Activated CD4-positive, alpha-beta T cell treated with anti-CD3 and anti-CD28 coated beads, Interleukin-2, Interleukin-4, amounts not matched to agents 100 ng/mL and 50 ng/mL, durations not matched to agents 16 hours and 8 hours (primary cell): ENCODE measurements around the gene TNFRSF18.
A peak's percentile ranks its signal among the peaks of the same experiment; 100 is the strongest.

Source experiments
- DNase-seq: peaks from one replicate; pipeline ENCODE4 v3.0.0-alpha.2; 2020; ENCODE audit warnings: low spot score

The TNFRSF18 gene

DNA sequence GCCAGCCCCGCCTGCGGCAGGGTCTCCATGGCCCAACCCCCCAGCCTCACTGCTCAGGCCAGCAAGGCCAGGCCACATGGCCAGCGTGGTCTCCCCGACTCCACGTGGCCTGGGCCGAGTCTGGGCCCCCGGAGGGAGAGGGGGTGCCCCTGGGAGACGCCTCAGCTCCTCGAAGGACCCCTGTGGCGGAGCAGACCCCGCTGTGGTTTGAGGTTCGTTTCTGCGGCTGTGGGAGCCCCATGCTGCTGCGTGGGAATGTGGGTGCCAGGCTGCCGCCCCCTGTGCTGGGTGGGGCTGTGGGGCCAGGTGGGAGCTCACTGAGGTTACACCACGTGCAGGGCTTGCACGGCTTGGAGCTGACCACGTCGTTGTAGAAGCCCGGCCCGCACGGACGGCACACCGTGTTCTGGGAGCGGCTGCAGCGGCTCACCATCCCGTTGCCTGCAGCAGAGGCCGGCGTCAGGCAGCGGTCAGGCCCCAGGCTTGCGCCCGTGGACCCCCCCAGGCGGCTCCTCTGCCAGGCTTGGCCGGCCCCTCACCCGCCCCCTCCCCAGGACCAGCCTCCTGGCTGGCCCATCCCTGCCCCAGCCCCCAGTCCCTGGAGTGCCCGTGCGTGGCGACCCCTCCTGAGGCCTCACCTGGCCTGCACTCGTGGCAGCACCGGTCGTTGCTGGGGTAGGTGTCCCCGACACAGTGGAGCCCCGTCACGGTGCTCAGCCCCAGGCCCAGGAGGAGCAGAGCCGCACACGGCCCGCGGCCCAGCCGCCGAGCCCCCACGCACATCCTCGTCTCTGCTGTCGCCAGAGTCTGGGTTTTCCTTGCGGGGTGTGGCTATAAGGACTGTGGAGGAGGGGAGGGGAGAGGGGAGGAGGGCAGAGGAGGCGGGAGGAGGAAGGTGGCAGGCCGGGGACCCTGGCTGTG lies 7.2 kb upstream of the TNFRSF18 start, which contains the start of gene TNFRSF4:
Gene TNFRSF4 (minus strand): TSS at position 809 of the 921 bp plus-strand sequence. CDS start 26 bp downstream, at position 783.
- DNase-seq: no peak

DNA sequence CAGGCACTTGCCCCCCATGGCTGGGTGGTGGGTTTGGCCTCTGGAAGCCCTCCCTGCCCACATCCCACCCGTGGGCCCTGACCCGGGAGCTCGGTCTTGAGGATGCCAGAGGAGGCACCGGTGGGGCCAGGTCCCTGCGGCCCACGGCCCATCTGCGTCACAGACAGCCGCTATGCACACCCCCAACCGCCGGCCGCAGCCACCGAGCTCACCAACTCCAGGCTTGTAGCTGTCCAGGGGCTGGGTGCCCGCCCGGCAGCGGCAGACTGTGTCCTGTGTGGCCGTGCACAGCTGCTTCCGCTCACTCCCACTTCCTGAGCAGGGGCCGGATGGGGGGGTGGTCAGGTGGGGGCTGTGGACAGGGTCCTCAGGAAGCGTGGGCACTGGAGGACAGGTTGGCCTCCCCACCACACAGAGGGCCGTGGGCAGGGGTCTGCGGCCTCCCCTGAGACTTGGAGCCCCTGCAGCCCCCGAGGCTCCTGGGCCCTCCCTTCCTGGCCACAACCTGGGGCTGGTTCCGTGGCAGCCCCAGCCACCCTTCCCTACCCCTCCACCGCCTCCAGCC lies 6.5 kb upstream of the TNFRSF18 start:
- peak; percentile 50 for DNase-seq

DNA sequence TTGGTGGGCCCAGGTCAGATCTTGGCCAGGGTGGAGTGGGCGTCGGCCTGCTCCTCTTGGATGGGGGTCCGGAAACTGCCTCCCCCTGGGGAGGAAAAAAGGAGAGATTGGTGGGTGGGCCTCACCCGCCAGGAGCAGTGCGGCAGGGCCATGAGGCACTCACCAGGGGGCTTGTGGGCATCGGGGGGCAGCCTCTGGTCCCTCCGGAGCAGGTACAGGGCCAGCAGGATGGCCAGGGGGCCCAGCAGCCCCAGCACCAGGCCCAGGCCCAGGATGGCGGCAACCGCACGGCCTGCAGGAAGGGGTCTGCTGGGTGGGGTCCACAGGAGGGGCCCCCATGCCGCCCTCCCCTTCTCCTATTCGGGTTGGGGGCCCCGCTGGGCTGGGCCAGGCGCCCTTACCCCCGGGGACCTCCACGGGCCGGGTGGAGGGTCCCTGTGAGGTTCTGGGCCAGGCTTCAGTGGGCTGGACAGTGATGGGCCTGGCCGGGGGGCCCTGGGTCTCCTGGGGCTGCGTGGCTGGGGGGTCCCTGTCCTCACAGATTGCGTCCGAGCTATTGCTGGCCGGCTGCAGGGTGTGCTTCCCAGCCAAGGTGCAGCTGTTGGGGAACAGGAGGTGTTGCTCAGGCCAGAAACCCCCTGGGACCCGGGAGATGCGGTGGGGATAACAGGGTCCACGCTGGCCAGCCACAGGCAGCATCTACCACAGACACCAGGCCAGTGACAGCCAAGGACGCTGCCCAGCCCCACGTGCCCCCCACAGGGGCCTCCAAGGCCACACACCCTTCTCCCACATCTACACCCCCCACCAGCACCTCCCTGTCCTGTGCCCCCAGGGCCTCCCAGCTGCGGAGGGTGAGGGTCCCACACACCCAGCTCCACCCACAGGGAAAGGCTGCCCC lies 5.4 kb upstream of the TNFRSF18 start:
- no peak for DNase-seq

DNA sequence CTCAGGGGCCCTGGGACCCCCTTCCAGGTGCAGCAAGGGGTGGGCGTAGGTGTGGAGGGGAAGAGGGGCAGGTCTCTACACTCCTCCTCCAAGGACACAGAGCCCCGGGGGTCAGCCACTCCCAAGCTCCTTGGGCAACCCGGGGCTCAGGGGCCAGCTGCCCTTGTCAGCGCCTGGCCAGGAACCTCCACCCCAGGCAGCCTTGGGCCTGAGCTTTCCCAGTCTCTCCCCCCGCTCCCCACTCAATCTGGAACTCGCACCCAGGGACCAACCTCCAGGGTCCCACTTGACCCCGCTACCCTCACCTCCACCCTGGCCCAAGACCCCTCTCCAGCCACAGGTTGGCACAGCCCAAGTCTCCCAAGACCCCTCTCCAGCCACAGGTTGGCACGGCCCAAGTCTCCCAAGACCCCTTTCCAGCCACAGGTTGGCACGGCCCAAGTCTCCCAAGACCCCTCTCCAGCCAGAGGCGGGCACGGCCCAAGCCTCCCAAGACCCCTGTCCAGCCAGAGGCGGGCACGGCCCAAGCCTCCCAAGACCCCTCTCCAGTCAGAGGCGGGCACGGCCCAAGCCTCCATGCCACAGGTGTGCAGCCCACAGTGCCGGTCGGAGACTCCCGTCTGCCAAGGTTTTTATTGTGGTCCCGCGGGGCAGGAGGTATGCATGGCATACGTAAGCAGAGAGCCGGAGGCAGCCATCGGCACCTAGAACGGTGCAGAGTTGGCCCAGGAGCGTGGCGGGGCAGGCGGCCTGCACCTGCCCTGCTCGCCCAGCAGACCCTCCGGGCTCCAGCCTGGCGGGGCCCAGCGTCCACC lies 4.5 kb upstream of the TNFRSF18 start:
- no peak for DNase-seq

DNA sequence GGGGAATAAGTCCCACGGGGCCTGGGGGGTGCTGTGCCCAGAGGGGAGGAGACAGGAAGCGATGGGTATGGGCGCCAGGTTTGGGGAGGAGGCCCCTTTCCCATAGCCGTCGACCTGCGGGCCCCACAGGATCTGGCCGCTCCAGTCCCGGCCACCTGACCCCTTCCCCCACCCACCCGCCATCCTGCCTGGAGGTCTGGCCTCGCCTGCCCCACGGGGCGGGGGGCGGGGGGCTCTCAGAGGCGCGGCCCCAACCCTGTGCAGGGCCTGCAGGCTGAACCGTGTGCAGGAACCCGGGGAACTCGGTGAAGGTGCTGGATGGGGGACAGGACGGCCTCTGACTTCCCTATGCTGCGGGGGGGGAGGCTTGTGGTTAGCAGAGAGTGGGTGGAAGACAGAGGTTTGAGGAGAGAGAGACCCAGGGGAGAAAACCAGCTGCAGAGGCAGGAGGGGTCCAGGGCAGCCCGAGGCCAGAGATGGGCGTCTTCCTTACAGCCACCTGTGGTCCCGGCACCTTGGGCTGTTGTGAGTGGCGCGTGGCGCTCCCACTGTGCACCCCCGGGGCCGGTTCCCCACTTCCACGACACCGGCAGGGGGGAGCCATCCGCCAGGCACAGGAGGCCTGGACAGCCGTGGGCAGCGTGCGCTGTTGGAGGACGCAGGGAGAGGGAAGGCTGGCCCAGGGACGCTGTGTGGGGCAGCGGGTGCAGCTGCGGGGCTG lies 2.5 kb upstream of the TNFRSF18 start:
- no peak for DNase-seq

- no peak for DNase-seq
These were observed 1.1 kb upstream of the TNFRSF18 start for GRCh38 chr1:1207571-1207892.

GRCh38 chr1:1206966-1207531 lies 657 bp upstream of the TNFRSF18 start:
- DNase-seq: no peak

DNA sequence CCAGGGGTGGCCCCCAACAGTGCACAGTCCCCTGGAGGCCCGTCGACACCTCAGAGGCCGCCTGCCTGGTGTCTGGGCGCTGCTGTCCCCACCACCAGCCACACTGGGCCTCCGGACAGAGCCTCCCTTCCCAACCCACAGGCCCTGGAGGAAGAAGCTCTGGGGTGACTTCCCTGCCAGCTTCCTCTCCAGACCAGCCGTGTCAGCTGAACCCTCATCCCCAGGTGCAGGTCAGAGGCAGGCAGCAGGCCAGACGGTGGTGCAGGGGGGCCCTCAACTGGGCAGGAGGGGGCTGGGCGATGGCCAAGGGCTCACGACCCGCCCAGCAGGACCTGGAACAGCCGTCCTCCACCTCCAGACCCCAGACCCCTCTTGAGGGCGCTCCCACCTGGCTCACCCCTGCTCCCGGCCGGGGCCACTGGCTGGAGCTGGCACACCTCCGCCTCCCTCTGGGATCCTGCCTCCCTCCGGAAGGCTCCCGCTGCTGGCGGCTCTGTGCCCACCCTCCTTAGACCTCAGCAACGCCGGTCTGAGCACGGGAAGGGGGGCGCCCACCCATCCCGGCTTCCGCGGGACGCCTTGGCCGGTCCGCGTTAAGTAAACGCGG lies 520 bp downstream of the TNFRSF18 start:
- no peak for DNase-seq

DNA sequence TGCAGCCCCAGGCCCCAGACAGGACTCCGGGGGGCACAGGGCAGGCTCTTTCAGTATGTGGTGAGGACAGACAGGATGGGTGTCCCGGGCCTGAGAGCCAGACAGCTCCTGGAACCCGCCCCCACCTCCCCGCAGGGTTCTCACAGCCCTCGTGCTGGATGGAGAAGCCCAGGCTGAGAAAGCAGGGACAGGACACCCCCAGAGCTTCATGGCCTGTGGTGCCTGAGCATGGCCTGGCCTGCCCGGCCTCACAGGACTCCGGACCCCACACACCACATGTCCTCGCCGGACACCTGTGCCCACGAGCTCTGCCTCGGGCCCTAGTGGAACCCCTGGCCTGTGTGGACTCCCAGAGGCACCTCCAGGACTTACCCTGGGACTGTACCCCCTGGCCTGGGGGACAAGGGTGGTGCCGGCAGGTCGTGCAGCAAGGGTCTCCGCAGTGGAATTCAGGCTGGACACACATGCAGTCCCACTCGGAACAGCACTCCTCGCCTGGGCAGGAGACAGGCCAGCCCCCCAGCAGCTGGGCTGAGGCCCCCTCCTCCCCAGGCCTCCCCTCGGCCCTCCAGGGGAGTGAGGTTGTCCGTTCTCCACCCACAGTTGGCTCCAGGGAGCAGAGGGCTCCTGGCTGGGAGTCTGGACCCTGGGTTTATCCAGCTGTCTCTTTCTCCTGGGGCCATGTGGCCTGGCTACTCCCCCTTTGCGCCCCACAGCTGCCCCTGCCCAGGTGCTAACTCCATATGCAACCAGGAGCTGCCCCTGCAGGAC lies 1.2 kb downstream of the TNFRSF18 start:
- DNase-seq: no peak

GRCh38 chr1:1204425-1204920 lies 1.9 kb downstream of the TNFRSF18 start:
- no peak for DNase-seq

DNA sequence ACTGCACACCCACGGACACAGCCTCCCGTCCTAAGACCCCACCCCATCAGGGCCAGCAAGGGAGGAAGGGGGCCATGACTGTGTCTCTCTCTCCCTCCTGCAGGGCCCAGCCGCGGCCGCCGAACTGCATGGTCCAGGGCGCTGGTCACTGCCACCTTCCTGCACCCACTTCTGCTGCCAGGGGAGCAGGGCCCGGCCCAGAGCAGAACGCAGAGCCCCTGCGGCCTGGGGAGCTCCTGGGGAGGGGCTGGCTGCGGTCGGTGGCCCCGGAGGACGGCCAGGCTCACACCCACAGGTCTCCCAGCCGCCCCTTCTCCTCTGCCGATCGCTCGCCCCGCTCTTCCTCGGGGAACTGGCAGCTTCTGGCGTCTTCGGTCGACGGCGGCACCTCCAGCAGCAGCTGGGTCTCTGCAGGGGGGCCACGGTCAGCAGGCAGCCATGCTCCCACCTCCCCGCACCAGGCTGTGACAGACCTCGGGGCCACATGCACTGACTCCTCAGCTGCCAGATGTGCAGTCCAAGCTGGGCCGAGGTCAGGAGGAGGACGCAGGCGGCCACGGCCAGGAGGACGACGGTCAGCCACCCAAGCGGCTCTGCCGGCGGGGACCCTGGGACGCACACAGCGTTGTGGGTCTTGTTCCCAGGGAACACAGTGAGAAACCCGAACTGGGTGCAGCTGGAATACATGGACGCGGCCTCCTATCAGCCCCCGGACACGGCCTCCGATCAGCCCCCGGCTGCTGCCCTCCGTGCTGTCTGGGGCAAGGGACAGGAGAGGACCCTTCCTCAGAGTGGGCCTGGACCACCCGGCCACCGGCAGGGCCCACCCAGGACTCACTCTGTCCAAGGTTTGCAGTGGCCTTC lies 2.6 kb downstream of the TNFRSF18 start:
- no peak for DNase-seq

GRCh38 chr1:1202831-1203560 lies 3.4 kb downstream of the TNFRSF18 start:
- no peak for DNase-seq

DNA sequence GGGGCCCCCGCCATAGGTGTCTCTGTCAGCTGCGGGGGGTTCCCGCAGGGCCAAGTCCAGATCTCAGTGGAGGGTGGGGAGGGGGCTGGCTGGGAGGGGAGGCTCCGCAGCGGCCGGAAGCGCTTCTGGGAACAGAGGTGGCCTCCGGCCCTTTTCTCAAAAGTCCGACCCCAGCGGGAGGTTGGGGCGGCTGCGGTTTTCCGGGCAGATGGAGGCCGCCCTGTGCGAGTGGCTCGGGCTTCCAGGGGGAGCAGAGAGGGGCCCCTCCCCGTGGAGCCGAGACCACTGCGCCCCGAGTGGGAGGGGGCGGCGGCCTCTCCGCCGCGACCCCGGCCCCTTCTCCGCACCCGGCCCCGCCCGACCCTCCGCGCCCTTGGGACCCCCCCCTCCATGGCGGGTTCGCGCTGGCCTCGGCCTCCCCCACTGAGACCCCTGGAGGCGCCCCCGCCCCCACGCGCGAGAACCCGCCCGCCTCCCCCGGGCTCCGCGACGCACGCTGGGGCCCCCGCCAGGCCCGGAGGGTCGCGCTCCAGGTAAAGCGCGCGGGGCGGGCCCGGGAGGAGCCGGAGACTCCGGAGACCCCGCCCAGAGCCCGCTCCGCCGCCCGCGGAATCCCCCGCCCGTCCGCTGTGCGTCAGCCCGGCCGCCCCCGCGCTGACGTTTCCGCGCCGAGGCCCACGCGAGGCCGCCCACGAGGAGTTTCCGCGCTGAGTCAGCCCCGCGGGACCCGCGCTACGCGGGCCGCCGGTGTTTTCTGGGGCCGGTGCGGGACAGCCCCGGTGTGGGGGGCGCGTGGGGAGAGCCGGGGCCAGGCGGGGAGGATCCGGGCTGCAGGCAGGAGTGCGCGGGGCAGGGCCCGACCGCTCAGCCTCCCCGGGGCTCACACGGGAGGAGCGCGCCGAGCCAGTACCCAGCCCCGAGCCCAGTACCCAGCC lies 5.2 kb downstream of the TNFRSF18 start:
- peak; percentile 52 for DNase-seq

DNA sequence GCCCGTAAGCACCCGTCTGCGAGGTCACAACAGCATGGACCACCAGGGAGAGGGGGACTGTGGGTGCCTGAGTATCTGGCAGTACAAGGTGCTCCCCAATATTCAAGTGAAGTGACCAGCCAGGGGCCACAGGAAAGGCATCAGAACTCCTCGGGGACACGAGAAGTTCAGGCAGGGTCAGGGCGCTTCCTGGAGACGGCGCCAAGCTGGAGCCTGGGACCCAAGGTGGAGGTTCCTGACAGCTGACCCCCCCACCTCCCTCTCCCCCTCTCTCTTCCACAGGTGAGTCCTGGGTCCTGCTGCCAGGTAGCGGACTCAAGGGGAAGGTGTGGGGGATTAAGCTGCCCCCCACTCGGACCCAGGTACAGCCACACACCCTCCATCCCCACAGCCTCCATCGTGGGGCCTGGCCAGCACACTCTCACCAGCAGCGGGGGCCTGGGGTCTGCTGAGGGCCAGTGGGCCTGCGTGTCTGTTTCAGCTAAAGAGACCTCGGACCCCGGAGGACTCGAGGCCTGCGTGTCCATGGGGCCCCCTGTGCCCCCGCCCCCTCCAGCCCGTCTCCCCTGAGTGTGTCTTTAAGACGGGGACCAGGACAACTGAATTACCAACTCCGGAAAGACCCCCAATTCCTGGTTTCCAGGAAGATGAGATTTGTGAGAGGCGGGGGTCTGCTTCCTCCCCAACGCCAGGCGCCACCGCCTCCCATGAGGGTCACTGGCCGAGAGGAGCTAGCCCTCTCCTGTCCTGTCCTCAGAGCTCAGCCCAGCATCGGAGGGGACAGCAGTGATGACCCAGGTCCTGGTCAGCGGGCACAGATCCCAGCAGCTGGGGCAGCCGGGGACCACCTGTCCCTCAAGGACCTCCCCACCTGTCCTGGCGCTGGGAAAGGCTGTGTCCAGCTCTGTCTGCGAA lies 6.2 kb downstream of the TNFRSF18 start:
- DNase-seq: no peak
